Mucosa of rectum (tissue), 2 donors: ENCODE data around the gene GSTK1.

Experiments
- H3K27ac ChIP-seq, 2 donors: one replicate each; pipeline ENCODE4 v1.7.0; 2013; ENCODE audit warnings: inconsistent platforms in 2 of 2, low read depth in 2 of 2, low read length in 2 of 2
- H3K27me3 ChIP-seq, 2 donors: one replicate each; pipeline ENCODE4 v1.7.0; 2013; ENCODE audit warnings: low read length in 2 of 2; ENCODE audit not compliant: control insufficient read depth in 2 of 2, insufficient read depth in 2 of 2
- H3K36me3 ChIP-seq, 2 donors: one replicate each; pipeline ENCODE4 v1.7.0; 2013; ENCODE audit warnings: low read length in 2 of 2; ENCODE audit not compliant: control insufficient read depth in 2 of 2, insufficient read depth in 2 of 2
- H3K4me1 ChIP-seq, 2 donors: one replicate each; pipeline ENCODE4 v1.7.0; 2013; ENCODE audit warnings: low read length in 2 of 2, mild to moderate bottlenecking in 1 of 2; ENCODE audit not compliant: control insufficient read depth in 2 of 2, insufficient read depth in 2 of 2
- H3K4me3 ChIP-seq, 2 donors: one replicate each; pipeline ENCODE4 v1.7.0; 2013; ENCODE audit warnings: low read length in 2 of 2
- H3K9ac ChIP-seq, 2 donors: one replicate each; pipeline ENCODE4 v1.7.0; 2013; ENCODE audit warnings: low read length in 2 of 2, low read depth in 1 of 2, mild to moderate bottlenecking in 1 of 2
- H3K9me3 ChIP-seq, 2 donors: one replicate each; pipeline ENCODE4 v1.7.0; 2013; ENCODE audit warnings: low read length in 2 of 2; ENCODE audit not compliant: control insufficient read depth in 2 of 2
- donor health status: healthy.
- donor health status: Normal muscosa, but diverticular disease.

GSTK1 gene

DNA sequence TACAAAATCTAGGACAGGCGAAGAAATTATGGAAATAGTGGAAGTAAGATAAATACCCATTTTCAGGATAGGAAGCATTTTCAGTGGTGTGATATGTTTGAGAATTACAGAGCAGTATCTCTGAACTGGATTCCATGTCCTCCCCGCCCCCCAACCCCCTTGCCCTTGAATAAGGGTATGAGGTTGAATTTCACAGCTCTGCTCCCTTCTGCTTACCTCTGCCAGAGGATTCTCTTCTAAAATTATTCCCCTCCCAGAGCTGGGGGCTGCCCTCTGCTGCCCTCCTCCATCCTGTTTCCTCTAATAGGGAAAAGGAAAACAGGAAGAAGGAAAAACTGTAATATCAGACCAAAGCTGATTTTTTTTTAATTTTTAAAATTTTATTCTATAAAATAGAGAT lies 45.4 kb downstream of the GSTK1 start:
- Histone ChIP-seq H3K27ac (no peak overlapping the region), H3K9ac (no peak overlapping the region), H3K4me1 (no peaks in the 10 kb centered on the region), H3K36me3 (peaks cover 29 to 40% of the 10 kb centered on the region in 2 donors), H3K9me3 (no peaks in the 10 kb centered on the region), H3K27me3 (no peaks in the 10 kb centered on the region), H3K4me3 (no peak overlapping the region)

DNA sequence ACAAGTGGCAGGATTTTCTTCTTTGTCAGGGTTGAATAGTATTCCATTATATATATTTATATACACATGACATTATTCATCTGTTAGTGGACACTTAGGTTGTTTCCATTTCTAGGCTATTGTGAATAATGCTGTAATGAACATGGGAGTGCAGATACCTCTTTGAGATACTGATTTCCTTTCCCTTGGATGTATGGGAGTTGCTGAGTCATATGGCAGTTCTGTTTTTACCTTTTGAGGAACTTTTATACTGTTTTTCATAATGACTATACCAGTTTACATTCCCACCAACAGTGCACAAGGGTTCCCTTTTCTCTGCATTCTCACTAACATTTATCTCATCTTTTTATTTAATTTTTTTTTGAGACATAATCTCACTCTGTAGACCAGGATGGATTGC lies 50.9 kb downstream of the GSTK1 start:
- Histone ChIP-seq H3K27me3 (no peaks in the 10 kb centered on the region), H3K27ac (no peak overlapping the region), H3K9me3 (no peaks in the 10 kb centered on the region), H3K9ac (no peak overlapping the region), H3K4me3 (no peak overlapping the region), H3K4me1 (no peaks in the 10 kb centered on the region), H3K36me3 (no peaks in the 10 kb centered on the region)

- no peaks in the 10 kb centered on the region for H3K36me3 ChIP-seq
- no peaks in the 10 kb centered on the region for H3K9me3 ChIP-seq
- H3K27ac ChIP-seq: no peak within 1 kb of the TSS
- peaks cover 0 to 3% of the 10 kb centered on the region in 2 donors for H3K4me1 ChIP-seq
- no peaks in the 10 kb centered on the region for H3K27me3 ChIP-seq
- no peak within 1 kb of the TSS for H3K4me3 ChIP-seq
- H3K9ac ChIP-seq: no peak within 1 kb of the TSS
These were observed 52.5 kb downstream of the GSTK1 start, which contains the start of gene CLCN1 for GRCh38 chr7:143315776-143316175. TSS of gene CLCN1 (plus strand) at chr7:143316111. CDS start at chr7:143316213, 102 bp downstream.

GRCh38 chr7:143316492-143316891 lies 53.3 kb downstream of the GSTK1 start:
- H3K9me3 ChIP-seq: no peaks in the 10 kb centered on the region
- H3K4me1 ChIP-seq: peaks cover 0 to 7% of the 10 kb centered on the region in 2 donors
- H3K9ac ChIP-seq: no peak overlapping the region
- H3K4me3 ChIP-seq: no peak overlapping the region
- no peaks in the 10 kb centered on the region for H3K36me3 ChIP-seq
- H3K27ac ChIP-seq: no peak overlapping the region
- H3K27me3 ChIP-seq: no peaks in the 10 kb centered on the region

DNA sequence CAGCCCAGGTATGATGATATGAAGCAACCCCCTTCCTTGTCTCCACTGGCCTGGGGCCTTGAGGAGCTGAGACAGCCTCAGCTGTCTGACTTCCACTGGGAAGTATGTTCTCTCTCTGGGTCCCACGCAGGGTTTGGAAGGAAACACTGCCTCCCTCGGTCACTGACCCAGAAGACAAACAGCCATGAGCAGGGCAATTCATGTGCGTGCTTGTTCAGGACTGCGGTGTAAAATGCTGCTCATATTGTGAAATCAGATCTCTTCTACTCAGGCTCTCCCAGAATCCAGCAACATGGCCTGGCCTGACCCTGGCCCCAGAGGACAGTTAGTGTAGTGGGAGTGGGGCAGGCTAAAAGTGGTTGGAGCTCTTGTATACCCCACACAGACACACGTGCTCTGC lies 55.4 kb downstream of the GSTK1 start:
- no peaks in the 10 kb centered on the region for H3K9me3 ChIP-seq
- peaks cover 0 to 7% of the 10 kb centered on the region in 2 donors for H3K4me1 ChIP-seq
- no peak overlapping the region for H3K4me3 ChIP-seq
- no peak overlapping the region for H3K9ac ChIP-seq
- H3K27ac ChIP-seq: peak overlapping the region in 1 of 2 donors; percentile 38
- H3K27me3 ChIP-seq: no peaks in the 10 kb centered on the region
- H3K36me3 ChIP-seq: no peaks in the 10 kb centered on the region
